H1 (cell line): ENCODE data around the gene OGDHL. TPM values are rescaled to one million over a fixed set of nuclear protein-coding genes. Genes with fewer than 3 reads are reported as not detected.

Source experiments
- BRCA1 ChIP-seq: IDR thresholded peaks from 2 replicates; pipeline ENCODE4 v1.6.1; 2012; ENCODE audit warnings: low read depth, low read length, improper control_type of control experiment
- JUN ChIP-seq: IDR thresholded peaks from 2 replicates; pipeline ENCODE4 v1.6.1; 2011; ENCODE audit warnings: low read depth, mild to moderate bottlenecking, improper control_type of control experiment, low read length
- JUND ChIP-seq: IDR thresholded peaks from 2 replicates; pipeline ENCODE4 v1.6.1; 2011; ENCODE audit warnings: mild to moderate bottlenecking, improper control_type of control experiment, low read length
- NRF1 ChIP-seq: IDR thresholded peaks from 2 replicates; pipeline ENCODE4 v1.6.1; 2011; ENCODE audit warnings: mild to moderate bottlenecking, low read depth, low read length, improper control_type of control experiment
- PHF8 ChIP-seq: fragments of 200-600 bp; sonication (generic); conservative IDR thresholded peaks from 2 replicates; pipeline ENCODE4 v1.7.1; 2012; ENCODE audit warnings: low read depth, mild to moderate bottlenecking, inconsistent platforms, low read length, moderate library complexity
- RXRA ChIP-seq: IDR thresholded peaks from 2 replicates; pipeline ENCODE4 v1.6.1; 2011; ENCODE audit warnings: low read depth, mild to moderate bottlenecking, low read length, moderate library complexity; ENCODE audit not compliant: insufficient read depth
- SIRT6 ChIP-seq: IDR thresholded peaks from one replicate; pipeline ENCODE4 v1.7.1; 2012; ENCODE audit warnings: low read length, inconsistent platforms
- polyA plus RNA-seq, 7 experiments: library from polyadenylated mRNA; depleted of rRNA in 3 of 7; stranded (reverse) in 5 of 7; unstranded in 2 of 7; fragments of >200 nt in 5 of 7; fragments of 200-250 nt in 2 of 7; gene quantifications; 1 replicate in 5 of 7; 2 replicates in 1 of 7; 4 replicates in 1 of 7; pipeline versions ENCODE4 v1.2.1 to v1.2.3, GENCODE V29; 2011 to 2013; ENCODE audit warnings: missing spikeins in 2 of 7, mixed read lengths in 2 of 7
- total RNA-seq: library from RNA; stranded (reverse); fragmentation: NEBNext Ultra II Directional; extraction: Animal tissue kit (Norgen Biotek cat#: 25700); gene quantifications from 2 replicates; pipeline ENCODE4 v1.2.1, GENCODE V29; 2021
- TF ChIP-seq, protein P1 (sequence below), 3 experiments: IDR thresholded peaks; 1 replicate in 2 of 3; 2 replicates in 1 of 3; pipeline versions ENCODE4 v1.5.1 to v1.6.1; 2011; ENCODE audit warnings: low read length in 3 of 3, mild to moderate bottlenecking in 3 of 3, inconsistent platforms in 2 of 3, low read depth in 1 of 3, moderate library complexity in 1 of 3; ENCODE audit not compliant: insufficient read depth in 1 of 3; ENCODE audit errors: control extremely low read depth in 1 of 3
- TF ChIP-seq, protein P2 (sequence below): fragments of 300-600 bp; sonication (generic); IDR thresholded peaks from 2 replicates; pipeline ENCODE4 v1.7.1; 2012; ENCODE audit warnings: low read length, moderate library complexity, mild to moderate bottlenecking, inconsistent platforms; ENCODE audit not compliant: insufficient replicate concordance

Gene OGDHL
- total and polyA plus RNA-seq, 2 of the 8 experiments (the other 6 are each of a cell fraction or from before 2014, with no cell fraction given) = 16.1 to 16.6 TPM

DNA sequence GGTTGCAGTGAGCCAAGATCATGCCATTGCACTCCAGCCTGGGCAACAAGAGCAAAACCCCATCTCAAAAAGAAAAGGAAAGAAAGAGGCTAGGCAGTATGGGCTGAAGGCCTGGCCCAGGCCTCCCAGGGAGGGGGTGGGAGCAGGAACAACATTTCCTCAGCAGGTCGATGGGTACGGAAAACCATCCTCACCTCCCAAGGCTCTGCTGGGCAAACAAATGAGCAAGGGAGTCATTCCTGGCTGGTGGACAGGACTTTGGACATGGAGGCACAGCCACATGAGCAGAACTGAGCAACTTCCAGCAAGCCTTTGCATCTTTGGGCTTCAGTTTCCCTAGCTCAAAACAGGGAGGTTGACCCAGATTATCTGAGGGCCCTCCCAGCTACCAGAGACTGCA, 13.0 kb downstream of the OGDHL start (continued):
- TF ChIP-seq, protein P1, sequence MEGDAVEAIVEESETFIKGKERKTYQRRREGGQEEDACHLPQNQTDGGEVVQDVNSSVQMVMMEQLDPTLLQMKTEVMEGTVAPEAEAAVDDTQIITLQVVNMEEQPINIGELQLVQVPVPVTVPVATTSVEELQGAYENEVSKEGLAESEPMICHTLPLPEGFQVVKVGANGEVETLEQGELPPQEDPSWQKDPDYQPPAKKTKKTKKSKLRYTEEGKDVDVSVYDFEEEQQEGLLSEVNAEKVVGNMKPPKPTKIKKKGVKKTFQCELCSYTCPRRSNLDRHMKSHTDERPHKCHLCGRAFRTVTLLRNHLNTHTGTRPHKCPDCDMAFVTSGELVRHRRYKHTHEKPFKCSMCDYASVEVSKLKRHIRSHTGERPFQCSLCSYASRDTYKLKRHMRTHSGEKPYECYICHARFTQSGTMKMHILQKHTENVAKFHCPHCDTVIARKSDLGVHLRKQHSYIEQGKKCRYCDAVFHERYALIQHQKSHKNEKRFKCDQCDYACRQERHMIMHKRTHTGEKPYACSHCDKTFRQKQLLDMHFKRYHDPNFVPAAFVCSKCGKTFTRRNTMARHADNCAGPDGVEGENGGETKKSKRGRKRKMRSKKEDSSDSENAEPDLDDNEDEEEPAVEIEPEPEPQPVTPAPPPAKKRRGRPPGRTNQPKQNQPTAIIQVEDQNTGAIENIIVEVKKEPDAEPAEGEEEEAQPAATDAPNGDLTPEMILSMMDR (IDR thresholded peaks at IDR 0.05; ENCODE audit: control extremely low read depth in 1 of 3, insufficient read depth in 1 of 3, low read depth in 1 of 3, low read length in 3 of 3) = no peak
- no peak for TF ChIP-seq BRCA1
- TF ChIP-seq PHF8 = no peak
- TF ChIP-seq NRF1 = no peak
- no peak for TF ChIP-seq JUN
- TF ChIP-seq, protein P2, sequence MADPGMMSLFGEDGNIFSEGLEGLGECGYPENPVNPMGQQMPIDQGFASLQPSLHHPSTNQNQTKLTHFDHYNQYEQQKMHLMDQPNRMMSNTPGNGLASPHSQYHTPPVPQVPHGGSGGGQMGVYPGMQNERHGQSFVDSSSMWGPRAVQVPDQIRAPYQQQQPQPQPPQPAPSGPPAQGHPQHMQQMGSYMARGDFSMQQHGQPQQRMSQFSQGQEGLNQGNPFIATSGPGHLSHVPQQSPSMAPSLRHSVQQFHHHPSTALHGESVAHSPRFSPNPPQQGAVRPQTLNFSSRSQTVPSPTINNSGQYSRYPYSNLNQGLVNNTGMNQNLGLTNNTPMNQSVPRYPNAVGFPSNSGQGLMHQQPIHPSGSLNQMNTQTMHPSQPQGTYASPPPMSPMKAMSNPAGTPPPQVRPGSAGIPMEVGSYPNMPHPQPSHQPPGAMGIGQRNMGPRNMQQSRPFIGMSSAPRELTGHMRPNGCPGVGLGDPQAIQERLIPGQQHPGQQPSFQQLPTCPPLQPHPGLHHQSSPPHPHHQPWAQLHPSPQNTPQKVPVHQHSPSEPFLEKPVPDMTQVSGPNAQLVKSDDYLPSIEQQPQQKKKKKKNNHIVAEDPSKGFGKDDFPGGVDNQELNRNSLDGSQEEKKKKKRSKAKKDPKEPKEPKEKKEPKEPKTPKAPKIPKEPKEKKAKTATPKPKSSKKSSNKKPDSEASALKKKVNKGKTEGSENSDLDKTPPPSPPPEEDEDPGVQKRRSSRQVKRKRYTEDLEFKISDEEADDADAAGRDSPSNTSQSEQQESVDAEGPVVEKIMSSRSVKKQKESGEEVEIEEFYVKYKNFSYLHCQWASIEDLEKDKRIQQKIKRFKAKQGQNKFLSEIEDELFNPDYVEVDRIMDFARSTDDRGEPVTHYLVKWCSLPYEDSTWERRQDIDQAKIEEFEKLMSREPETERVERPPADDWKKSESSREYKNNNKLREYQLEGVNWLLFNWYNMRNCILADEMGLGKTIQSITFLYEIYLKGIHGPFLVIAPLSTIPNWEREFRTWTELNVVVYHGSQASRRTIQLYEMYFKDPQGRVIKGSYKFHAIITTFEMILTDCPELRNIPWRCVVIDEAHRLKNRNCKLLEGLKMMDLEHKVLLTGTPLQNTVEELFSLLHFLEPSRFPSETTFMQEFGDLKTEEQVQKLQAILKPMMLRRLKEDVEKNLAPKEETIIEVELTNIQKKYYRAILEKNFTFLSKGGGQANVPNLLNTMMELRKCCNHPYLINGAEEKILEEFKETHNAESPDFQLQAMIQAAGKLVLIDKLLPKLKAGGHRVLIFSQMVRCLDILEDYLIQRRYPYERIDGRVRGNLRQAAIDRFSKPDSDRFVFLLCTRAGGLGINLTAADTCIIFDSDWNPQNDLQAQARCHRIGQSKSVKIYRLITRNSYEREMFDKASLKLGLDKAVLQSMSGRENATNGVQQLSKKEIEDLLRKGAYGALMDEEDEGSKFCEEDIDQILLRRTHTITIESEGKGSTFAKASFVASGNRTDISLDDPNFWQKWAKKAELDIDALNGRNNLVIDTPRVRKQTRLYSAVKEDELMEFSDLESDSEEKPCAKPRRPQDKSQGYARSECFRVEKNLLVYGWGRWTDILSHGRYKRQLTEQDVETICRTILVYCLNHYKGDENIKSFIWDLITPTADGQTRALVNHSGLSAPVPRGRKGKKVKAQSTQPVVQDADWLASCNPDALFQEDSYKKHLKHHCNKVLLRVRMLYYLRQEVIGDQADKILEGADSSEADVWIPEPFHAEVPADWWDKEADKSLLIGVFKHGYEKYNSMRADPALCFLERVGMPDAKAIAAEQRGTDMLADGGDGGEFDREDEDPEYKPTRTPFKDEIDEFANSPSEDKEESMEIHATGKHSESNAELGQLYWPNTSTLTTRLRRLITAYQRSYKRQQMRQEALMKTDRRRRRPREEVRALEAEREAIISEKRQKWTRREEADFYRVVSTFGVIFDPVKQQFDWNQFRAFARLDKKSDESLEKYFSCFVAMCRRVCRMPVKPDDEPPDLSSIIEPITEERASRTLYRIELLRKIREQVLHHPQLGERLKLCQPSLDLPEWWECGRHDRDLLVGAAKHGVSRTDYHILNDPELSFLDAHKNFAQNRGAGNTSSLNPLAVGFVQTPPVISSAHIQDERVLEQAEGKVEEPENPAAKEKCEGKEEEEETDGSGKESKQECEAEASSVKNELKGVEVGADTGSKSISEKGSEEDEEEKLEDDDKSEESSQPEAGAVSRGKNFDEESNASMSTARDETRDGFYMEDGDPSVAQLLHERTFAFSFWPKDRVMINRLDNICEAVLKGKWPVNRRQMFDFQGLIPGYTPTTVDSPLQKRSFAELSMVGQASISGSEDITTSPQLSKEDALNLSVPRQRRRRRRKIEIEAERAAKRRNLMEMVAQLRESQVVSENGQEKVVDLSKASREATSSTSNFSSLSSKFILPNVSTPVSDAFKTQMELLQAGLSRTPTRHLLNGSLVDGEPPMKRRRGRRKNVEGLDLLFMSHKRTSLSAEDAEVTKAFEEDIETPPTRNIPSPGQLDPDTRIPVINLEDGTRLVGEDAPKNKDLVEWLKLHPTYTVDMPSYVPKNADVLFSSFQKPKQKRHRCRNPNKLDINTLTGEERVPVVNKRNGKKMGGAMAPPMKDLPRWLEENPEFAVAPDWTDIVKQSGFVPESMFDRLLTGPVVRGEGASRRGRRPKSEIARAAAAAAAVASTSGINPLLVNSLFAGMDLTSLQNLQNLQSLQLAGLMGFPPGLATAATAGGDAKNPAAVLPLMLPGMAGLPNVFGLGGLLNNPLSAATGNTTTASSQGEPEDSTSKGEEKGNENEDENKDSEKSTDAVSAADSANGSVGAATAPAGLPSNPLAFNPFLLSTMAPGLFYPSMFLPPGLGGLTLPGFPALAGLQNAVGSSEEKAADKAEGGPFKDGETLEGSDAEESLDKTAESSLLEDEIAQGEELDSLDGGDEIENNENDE = no peak
- TF ChIP-seq RXRA = no peak
- no peak for TF ChIP-seq JUND
- no peak for TF ChIP-seq SIRT6
